GM19239 (cell line): ENCODE results near the gene GAPDHS.

Source experiments
- DNase-seq: peaks from one replicate; pipeline ENCODE4 v3.0.0; 2011; ENCODE audit warnings: low spot score; ENCODE audit not compliant: insufficient read length
- FAIRE-seq: peaks from 2 replicates; lab custom pipeline; 2011; peaks lifted over from hg19 to GRCh38; lab: Jason Lieb, UNC

Gene GAPDHS

GRCh38 chr19:35533822-35534392 is 651 bp downstream of the GAPDHS start:
- peak; percentile 44 for FAIRE-seq

GRCh38 chr19:35534803-35535480 is 1.7 kb downstream of the GAPDHS start:
- DNase-seq (no peak), FAIRE-seq (no peak)

More at GRCh38 chr19:35533822-35534392, 651 bp downstream of the GAPDHS start:
- peak; percentile 53 for DNase-seq

- FAIRE-seq (no peak), DNase-seq (no peak)
Measured at GRCh38 chr19:35539314-35539713, 6.1 kb downstream of the GAPDHS start.

GRCh38 chr19:35539850-35540249 is 6.6 kb downstream of the GAPDHS start:
- FAIRE-seq (no peak), DNase-seq (no peak)

GRCh38 chr19:35540356-35540927 is 7.2 kb downstream of the GAPDHS start:
- DNase-seq (no peak), FAIRE-seq (no peak)

GRCh38 chr19:35542209-35542608 is 9.0 kb downstream of the GAPDHS start:
- no peak for FAIRE-seq
- no peak for DNase-seq

- FAIRE-seq (no peak), DNase-seq (no peak)
Measured at GRCh38 chr19:35543280-35544109, 10.2 kb downstream of the GAPDHS start.

- FAIRE-seq (no peak), DNase-seq (no peak)
Measured at GRCh38 chr19:35544110-35544802, 11.0 kb downstream of the GAPDHS start.

- DNase-seq (peak; percentile 97), FAIRE-seq (peak; percentile 84)
Measured at GRCh38 chr19:35545001-35545854, 12.0 kb downstream of the GAPDHS start, which contains the start of gene TMEM147. TSS of gene TMEM147 (plus strand) at chr19:35545626. CDS start at chr19:35545740, 114 bp downstream.

GRCh38 chr19:35545855-35546381 is 12.7 kb downstream of the GAPDHS start:
- peak; percentile 90 for FAIRE-seq
- peak; percentile 55 for DNase-seq

- DNase-seq: no peak
- no peak for FAIRE-seq
Measured at GRCh38 chr19:35546532-35546931, 13.3 kb downstream of the GAPDHS start.

GRCh38 chr19:35549174-35549788 is 16.0 kb downstream of the GAPDHS start:
- DNase-seq (peak; percentile 76), FAIRE-seq (no peak)

GRCh38 chr19:35549879-35550523 is 16.7 kb downstream of the GAPDHS start:
- no peak for FAIRE-seq
- DNase-seq: no peak

- FAIRE-seq (no peak), DNase-seq (no peak)
Measured at GRCh38 chr19:35551091-35551810, 18.0 kb downstream of the GAPDHS start.

GRCh38 chr19:35552534-35553384 is 19.5 kb downstream of the GAPDHS start:
- no peak for FAIRE-seq

GRCh38 chr19:35553385-35554000 is 20.2 kb downstream of the GAPDHS start:
- DNase-seq (no peak), FAIRE-seq (no peak)

More at GRCh38 chr19:35552534-35553384, 19.5 kb downstream of the GAPDHS start:
- no peak for DNase-seq
